Measurements from ENCODE around the gene LENEP.

DNA sequence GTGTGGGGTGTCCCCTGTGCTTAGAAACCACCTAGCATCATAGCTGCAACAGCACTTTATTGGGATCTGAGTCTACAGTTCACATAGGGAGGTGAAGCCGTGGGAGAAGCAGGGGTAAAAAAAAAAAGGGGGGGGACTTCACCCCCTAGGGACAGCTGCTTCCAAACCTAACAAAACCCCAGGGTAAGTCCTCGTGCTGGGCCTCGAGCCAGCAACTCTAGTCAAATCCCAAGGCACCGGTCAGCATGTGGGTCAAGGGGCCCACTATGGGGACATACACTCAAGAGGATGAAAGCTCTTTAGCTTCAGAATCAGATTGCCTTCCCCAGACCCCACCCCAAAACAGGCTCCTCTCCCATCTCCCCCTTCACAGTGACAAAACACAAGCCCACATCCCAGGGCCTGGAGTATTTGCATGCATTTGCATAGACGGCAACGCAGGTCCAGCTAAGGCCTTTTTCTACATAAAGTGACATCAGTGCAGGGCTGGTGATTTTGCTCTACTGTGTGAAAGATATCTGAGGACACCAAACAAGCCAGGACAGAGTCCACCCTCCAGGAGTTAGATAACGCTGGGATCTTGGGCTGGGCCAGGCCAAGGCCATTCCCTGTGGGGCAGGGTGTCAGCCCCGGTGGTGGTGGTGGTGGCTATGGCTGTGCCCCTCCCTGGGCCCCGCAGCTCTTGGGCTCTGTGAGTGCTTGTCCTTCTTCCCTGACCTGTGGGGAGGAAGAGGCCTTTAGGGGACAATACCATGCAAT lies 48.8 kb upstream of the LENEP start:
- TF ChIP-seq, protein P1, sequence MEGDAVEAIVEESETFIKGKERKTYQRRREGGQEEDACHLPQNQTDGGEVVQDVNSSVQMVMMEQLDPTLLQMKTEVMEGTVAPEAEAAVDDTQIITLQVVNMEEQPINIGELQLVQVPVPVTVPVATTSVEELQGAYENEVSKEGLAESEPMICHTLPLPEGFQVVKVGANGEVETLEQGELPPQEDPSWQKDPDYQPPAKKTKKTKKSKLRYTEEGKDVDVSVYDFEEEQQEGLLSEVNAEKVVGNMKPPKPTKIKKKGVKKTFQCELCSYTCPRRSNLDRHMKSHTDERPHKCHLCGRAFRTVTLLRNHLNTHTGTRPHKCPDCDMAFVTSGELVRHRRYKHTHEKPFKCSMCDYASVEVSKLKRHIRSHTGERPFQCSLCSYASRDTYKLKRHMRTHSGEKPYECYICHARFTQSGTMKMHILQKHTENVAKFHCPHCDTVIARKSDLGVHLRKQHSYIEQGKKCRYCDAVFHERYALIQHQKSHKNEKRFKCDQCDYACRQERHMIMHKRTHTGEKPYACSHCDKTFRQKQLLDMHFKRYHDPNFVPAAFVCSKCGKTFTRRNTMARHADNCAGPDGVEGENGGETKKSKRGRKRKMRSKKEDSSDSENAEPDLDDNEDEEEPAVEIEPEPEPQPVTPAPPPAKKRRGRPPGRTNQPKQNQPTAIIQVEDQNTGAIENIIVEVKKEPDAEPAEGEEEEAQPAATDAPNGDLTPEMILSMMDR (IDR thresholded peaks at IDR 0.05 in 2 of 3, conservative IDR thresholded peaks at IDR 0.05 in 1 of 3; ENCODE audit: borderline replicate concordance in 1 of 3, insufficient read depth in 1 of 3, low read depth in 2 of 3, low read length in 2 of 3): no peak
- no peak for TF ChIP-seq CEBPB (IDR thresholded peaks at IDR 0.05; ENCODE audit: low read depth)

All from HCT116 (cell line).